K562 treated with DMSO at 1 percent for 24 hours (cell line): ENCODE results near the gene OR2K2. TPM values are rescaled to one million over a fixed set of nuclear protein-coding genes. Genes with fewer than 3 reads are reported as not detected.

Experiments used
- total RNA-seq: library from RNA; unstranded; fragments of 300-600 nt; gene quantifications from 2 replicates; pipeline ENCODE4 v1.2.3, GENCODE V29; 2022; ENCODE audit warnings: low read depth; ENCODE audit not compliant: insufficient read depth

The OR2K2 gene, protein sequence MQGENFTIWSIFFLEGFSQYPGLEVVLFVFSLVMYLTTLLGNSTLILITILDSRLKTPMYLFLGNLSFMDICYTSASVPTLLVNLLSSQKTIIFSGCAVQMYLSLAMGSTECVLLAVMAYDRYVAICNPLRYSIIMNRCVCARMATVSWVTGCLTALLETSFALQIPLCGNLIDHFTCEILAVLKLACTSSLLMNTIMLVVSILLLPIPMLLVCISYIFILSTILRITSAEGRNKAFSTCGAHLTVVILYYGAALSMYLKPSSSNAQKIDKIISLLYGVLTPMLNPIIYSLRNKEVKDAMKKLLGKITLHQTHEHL
- total RNA-seq = not detected in 2 replicates

DNA sequence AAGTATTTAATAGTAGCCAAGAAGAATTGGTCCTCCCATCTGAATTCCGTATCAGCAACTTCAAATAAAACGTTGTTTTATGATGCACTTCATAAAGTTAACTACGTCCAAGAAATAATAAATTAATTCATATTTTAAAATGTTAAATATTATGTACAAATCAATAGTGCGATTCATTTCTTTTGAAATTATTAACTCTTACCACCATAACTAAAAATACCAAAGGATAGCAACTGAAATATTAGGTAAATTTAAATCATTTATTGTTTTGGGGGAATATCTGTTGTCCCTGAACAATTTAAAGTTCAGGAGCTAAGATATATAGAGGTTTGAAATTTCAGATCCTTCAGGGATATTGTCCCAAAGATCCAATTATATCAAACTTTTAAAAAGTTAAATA lies at the start of gene OR2K2:
OR2K2 (minus strand) TSS at position 101 of the 400 bp plus-strand sequence. CDS start 1,791 bp downstream, outside the sequence.

Other genes with a start within 250 kb of the OR2K2 start
- gene ECPAS, start 154.2 kb upstream of the OR2K2 start, total RNA-seq = 24.8 and 26.0 TPM in 2 replicates
- 0.23 and 0.36 TPM in 2 replicates for gene ZNF483, start 195.0 kb upstream of the OR2K2 start, total RNA-seq